CD4-positive, alpha-beta T cell treated with Interleukin-2 at 100 ng/mL for 4 hours (primary cell): ENCODE results near the gene CALCA.
A peak's percentile ranks its signal among the peaks of the same experiment; 100 is the strongest.
"Not testable (repeated sequence)": the region's sequence is repeated elsewhere in the genome, so short reads cannot be mapped to it uniquely, and the experiment has no call there.

Source experiments
- DNase-seq: peaks from one replicate; pipeline ENCODE4 v3.0.0-alpha.2; 2020; ENCODE audit warnings: low spot score

The CALCA gene

GRCh38 chr11:14971865-14972580 lies at the start of gene CALCA:
TSS of gene CALCA (minus strand) at chr11:14972351. CDS start at chr11:14971192, 1,159 bp downstream.
- no peak for DNase-seq

- no peak for DNase-seq
These were observed 44.0 kb upstream of the CALCA start for GRCh38 chr11:15016200-15016599.

- no peak for DNase-seq
These were observed 39.7 kb upstream of the CALCA start for GRCh38 chr11:15011776-15012345.

- DNase-seq, result no peak
These were observed 38.7 kb upstream of the CALCA start for GRCh38 chr11:15010865-15011264.

- peak; percentile 35 for DNase-seq
These were observed 34.1 kb upstream of the CALCA start for GRCh38 chr11:15006139-15006759.

DNA sequence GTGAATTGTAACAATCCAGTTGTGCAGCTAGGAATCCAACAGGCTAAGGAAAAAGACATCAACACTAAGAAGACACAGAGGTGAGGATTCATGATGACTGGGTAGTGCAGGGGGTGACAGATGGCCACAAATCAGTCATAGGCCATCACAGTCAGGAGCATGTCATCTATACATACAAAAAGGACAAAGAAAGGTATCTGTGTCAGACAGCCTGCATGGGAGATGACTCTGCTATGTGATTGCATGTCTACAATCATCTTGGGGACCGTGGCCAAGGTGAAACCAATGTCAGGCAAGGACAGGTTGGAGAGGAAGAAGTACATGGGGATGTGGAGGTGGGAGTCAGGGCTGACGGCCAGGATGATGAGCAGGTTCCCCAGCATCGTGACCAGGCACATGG lies 16.0 kb upstream of the CALCA start:
- DNase-seq, result not testable (repeated sequence)

GRCh38 chr11:14981507-14981906 lies 9.4 kb upstream of the CALCA start:
- no peak for DNase-seq

DNA sequence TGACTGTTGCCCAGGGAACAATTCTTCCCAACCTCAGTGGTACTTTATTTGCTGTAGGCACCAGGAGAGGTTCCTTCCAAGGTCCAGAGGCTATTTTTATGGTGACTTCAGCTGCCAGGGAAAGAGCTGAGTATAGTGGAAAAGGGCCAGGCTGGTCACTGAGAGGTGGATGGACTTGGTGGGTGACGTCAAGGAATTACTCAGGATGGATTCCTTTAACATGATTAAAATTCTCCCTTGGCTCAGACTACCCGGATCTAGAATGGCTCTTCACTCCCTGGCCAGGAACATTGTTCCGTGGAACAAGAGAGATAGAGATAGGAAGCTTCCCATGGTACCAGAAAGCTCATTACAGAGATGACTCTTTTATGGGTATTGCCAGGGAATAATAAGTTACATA lies 8.7 kb upstream of the CALCA start:
- no peak for DNase-seq

DNA sequence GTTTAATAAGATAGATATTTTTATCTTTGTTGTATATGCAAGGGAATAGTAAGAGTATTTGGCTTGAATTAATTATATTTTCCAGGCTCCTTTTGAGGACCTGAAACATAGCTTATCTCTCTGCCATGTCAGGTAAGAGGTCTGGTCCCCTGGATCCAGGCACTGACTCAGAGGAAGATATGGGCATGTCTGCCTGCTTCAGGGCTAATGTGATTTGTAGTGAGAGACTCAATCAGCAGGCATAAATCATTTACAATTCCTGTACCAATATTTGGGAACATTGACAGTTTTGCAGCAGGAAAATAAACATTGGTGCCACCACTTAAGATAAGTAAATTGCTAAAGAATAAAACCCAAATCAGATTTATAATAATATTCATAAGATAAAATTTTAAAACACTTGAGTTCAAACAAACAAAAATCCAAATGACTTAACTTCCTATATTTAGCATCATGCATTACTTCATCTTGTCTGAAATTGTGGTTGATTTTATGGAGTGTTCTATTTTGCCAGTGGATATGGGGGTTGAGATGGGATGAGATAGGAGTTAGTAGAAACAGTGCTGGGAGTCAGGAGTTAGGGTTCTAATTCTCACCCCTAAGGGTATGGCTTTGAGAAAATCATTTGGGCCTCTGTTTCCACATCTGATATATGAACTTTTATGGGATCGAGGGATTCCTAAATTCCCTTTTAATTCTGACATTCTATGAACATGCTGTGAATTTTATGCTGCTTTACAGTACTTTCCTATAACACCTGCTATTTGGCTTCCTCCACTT lies 5.1 kb upstream of the CALCA start:
- no peak for DNase-seq

- DNase-seq, result no peak
These were observed 3.1 kb upstream of the CALCA start for GRCh38 chr11:14975252-14975587.

DNA sequence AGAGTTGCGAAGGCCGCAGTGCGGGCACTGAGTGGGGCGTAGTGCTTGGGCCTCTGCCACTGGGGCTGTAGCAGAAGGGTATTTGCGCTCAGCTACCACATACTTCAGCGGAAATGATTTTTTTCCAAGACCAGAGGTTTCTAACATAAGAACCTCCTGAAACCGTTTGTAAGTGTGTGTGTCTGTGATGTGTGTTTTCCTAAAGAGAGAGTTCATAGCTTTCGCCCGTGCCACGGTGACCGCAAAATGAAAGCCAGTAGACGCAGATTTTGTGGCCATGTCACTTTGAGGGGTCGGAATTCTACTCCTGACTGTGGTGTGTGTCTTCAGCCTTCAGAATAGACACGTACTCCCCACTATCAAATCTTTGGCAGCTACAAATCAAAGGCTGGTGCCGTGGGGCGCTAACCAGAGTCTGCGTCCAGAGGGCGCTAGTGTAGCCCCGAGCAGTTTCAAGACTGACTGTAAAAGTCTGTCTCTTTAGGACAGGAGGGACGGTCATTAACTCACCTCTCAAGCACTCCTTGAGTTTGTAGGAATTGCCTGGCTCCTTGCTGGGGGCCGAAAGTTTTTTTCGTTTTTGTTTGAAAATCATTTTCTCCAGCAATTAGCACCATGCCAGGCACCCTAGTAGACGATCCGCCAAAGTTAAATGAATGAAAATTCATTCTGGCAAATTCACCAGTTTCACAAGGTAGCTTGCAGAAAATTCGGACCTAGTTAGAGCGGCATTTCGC lies 2.5 kb upstream of the CALCA start:
- peak; percentile 51 for DNase-seq

- no peak for DNase-seq
These were observed 1.7 kb upstream of the CALCA start for GRCh38 chr11:14973621-14974514.

- DNase-seq, result no peak
These were observed 687 bp upstream of the CALCA start for GRCh38 chr11:14972581-14973495.

DNA sequence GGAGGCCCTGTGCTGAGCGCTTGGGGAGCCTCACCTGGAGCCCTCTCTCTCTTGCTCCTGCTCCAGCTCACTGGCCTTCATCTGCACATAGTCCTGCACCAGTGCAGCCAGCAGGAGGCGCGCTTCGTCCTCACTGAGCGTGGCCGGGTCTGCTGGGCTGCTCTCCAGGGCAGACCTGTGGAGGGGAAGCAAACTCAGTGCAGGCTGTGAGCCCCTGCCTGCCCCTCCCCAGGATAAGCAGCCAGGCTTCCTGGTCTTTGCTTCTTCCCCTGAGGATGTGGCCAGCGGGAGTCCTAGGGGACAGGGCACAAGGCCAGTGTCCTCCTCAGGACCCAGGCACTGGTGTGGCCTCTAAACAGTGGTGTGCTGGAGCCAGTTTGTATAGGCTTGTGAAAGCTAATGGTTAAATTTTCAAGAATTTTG lies 2.2 kb downstream of the CALCA start:
- no peak for DNase-seq

GRCh38 chr11:14967581-14968243 lies 4.4 kb downstream of the CALCA start:
- no peak for DNase-seq

GRCh38 chr11:14956111-14956510 lies 16.0 kb downstream of the CALCA start:
- DNase-seq, result no peak

DNA sequence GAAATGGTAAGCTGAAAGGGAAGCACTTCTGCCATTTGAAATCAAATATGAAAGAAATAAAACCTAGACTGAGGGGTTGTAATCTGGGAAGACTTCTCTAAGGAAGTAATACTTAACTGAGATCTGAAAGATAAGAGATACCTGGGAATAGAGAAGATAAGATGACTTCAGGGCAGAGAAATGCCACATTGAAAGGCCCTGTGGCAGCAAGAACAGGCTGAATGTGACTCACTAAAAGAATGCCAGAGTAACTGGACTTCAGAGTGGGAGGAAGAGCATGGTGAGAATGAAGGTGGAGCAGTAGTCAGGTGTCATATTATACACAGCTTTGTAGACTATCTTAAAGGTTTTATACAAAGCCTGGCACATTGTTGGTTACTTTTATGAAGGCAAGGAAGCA lies 17.6 kb downstream of the CALCA start:
- no peak for DNase-seq

- no peak for DNase-seq
These were observed 18.2 kb downstream of the CALCA start for GRCh38 chr11:14953904-14954303.

- no peak for DNase-seq
These were observed 22.6 kb downstream of the CALCA start for GRCh38 chr11:14949437-14950147.
